IMR-90 (cell line): ENCODE data around the gene S100A5.

ENCODE experiments used
- BHLHE40 ChIP-seq: fragments of 150-350 bp; IDR thresholded peaks from 2 replicates; pipeline ENCODE4 v1.6.1; 2016; ENCODE audit warnings: mild to moderate bottlenecking, low read depth, low read length
- CEBPB ChIP-seq: IDR thresholded peaks from 2 replicates; pipeline ENCODE4 v1.6.1; 2012; ENCODE audit warnings: low read depth, low read length, improper control_type of control experiment
- CTCF ChIP-seq: conservative IDR thresholded peaks from 2 replicates; pipeline ENCODE4 v1.5.1; 2012; ENCODE audit warnings: mild to moderate bottlenecking, low read depth, low read length, improper control_type of control experiment
- ELK1 ChIP-seq: fragments of 150-350 bp; IDR thresholded peaks from 2 replicates; pipeline ENCODE4 v1.6.1; 2016; ENCODE audit warnings: low read depth, mild to moderate bottlenecking, low read length, moderate library complexity, borderline replicate concordance
- FOS ChIP-seq: fragments of 150-350 bp; IDR thresholded peaks from 2 replicates; pipeline ENCODE4 v1.6.1; 2016; ENCODE audit warnings: low read depth, low read length
- MAFK ChIP-seq: IDR thresholded peaks from 2 replicates; pipeline ENCODE4 v1.6.1; 2012; ENCODE audit warnings: low read depth, low read length, improper control_type of control experiment
- MAZ ChIP-seq: IDR thresholded peaks from 2 replicates; pipeline ENCODE4 v1.6.1; 2012; ENCODE audit warnings: low read depth, mild to moderate bottlenecking, low read length, improper control_type of control experiment, moderate library complexity, borderline replicate concordance
- MXI1 ChIP-seq: IDR thresholded peaks from 2 replicates; pipeline ENCODE4 v1.6.1; 2012; ENCODE audit warnings: low read depth, mild to moderate bottlenecking, low read length, moderate library complexity, borderline replicate concordance
- POLR2A ChIP-seq: IDR thresholded peaks from 2 replicates; pipeline ENCODE4 v1.6.1; 2012; ENCODE audit warnings: mild to moderate bottlenecking, low read depth, low read length
- RAD21 ChIP-seq: IDR thresholded peaks from 2 replicates; pipeline ENCODE4 v1.6.1; 2012; ENCODE audit warnings: low read length, improper control_type of control experiment
- RCOR1 ChIP-seq: IDR thresholded peaks from 2 replicates; pipeline ENCODE4 v1.6.1; 2012; ENCODE audit warnings: mild to moderate bottlenecking, low read length, improper control_type of control experiment; ENCODE audit not compliant: insufficient replicate concordance
- RFX5 ChIP-seq: IDR thresholded peaks from 2 replicates; pipeline ENCODE4 v1.8.0; 2012; ENCODE audit warnings: low read depth, mild to moderate bottlenecking, low read length, moderate library complexity
- SMC3 ChIP-seq: fragments of 150-350 bp; IDR thresholded peaks from 2 replicates; pipeline ENCODE4 v1.6.1; 2016; ENCODE audit warnings: low read depth, mild to moderate bottlenecking, antibody characterized with exemption, low read length, moderate library complexity
- USF2 ChIP-seq: fragments of 150-350 bp; IDR thresholded peaks from 2 replicates; pipeline ENCODE4 v1.6.1; 2017; ENCODE audit warnings: mild to moderate bottlenecking, antibody characterized with exemption, low read length, low read depth

GRCh38 chr1:153515504-153516394 is 25.0 kb downstream of the S100A5 start:
- TF ChIP-seq CTCF (no peak), MXI1 (no peak), CEBPB (no peak), FOS (no peak), SMC3 (no peak), BHLHE40 (no peak), RFX5 (no peak), POLR2A (no peak), RCOR1 (no peak), USF2 (no peak), RAD21 (no peak), MAZ (no peak), MAFK (no peak), ELK1 (no peak)
